Epithelial cell of proximal tubule (primary cell): ENCODE results near the gene MC1R. TPM values are rescaled to one million over a fixed set of nuclear protein-coding genes. Genes with fewer than 3 reads are reported as not detected.
"Not testable (repeated sequence)": the region's sequence is repeated elsewhere in the genome, so short reads cannot be mapped to it uniquely, and the experiment has no call there.

Experiments used
- DNase-seq: peaks from one replicate; pipeline ENCODE4 v3.0.0-alpha.2; 2011; ENCODE audit warnings: low read depth
- H3K4me3 ChIP-seq: 2 replicates; pipeline ENCODE4 v1.5.1; 2011; ENCODE audit warnings: low read depth, mild to moderate bottlenecking, low read length
- CTCF ChIP-seq: conservative IDR thresholded peaks from 2 replicates; pipeline ENCODE4 v1.5.1; 2012; ENCODE audit warnings: low read depth, mild to moderate bottlenecking, low read length
- total RNA-seq: library from RNA; depleted of rRNA; stranded (reverse); fragments of >200 nt; gene quantifications from 2 replicates; pipeline ENCODE4 v1.2.3, GENCODE V29; 2015

Gene MC1R
- total RNA-seq, 1 donor from 2014 or later = 2.5 TPM

DNA sequence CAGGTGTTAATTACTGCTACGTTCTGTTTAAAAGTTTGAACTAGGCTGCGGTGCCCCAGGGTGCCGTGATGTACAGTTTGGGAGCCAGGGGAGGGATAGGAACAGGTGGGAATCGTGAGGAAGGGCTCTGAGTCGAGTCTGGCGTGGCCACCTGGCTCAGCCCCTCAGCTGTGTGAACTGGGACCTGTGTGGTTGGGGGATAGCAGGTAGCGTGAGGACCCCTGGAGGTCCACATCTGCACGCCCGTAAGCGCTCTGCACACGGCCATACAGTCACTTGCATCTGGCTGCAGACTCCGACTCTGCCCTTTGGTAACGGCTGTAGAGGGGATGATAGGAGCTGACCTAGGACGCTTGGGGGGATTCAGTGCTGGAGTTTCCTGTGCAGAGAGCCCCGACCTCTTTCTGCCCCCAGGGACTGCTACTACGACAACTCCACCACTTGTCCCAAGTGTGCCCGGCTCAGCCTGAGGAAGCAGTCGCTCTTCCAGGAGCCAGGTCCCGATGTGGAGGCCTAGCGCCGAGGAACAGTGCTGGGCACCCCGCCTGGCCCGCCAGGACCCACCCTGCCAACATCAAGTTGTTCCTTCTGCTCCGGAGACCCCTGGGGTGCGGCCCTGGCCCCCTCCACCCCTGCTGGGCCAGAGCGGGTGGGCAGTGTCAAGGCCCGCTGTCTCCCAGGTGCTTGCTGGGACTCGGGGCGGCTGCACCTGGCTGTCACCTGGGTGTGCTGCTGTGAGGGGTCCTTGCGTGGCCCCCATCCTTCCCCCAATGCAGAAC lies 47.0 kb downstream of the MC1R start:
- no peak overlapping the region for H3K4me3 ChIP-seq
- no peak for DNase-seq
- TF ChIP-seq CTCF = no peak

DNA sequence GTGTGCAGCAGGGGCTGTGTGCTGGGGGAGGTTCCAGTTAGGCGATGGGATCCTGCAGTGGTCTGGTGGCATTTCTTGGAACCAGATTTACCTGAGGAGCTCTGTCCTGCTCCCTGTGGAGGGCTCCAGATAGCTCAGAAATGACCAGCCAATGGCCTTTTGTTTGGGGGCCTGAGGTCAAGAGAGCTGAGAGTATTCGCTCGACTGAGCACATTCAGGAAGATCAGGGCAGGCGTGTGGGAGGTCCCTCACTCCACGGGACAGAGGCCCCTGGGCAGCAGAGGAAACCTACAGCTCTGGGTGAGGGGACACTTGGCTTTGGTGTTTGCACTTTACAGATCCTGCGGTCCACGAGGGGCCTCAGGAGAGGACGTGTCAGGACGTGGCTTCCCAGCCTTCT lies 48.1 kb downstream of the MC1R start:
- no peak for TF ChIP-seq CTCF
- DNase-seq = no peak
- no peak overlapping the region for H3K4me3 ChIP-seq

DNA sequence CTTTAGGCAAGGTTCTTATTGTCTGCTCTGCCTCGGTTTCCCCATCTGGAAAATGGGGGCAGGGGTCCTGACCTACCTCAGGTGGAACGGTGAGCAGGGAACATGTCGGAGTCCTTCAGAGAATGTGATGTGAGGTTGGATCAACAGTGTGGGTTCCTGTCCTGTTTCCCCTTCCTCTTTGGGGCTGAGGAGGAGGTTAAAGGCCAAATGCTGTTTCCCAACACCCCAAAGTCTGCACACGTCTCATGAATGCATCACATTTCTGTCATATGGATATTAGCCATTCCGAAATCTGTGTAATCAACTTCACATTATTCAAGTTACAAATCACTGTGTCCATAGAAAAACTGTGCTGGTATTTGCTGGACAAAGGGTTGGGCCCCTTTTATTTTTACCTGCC lies 48.8 kb downstream of the MC1R start:
- H3K4me3 ChIP-seq, DNase-seq: not testable (repeated sequence)

GRCh38 chr16:89968074-89968473 lies 49.4 kb downstream of the MC1R start:
- H3K4me3 ChIP-seq, DNase-seq: not testable (repeated sequence)

- H3K4me3 ChIP-seq = no peak overlapping the region
- no peak for TF ChIP-seq CTCF
- no peak for DNase-seq
Measured at GRCh38 chr16:89969741-89970410, 51.2 kb downstream of the MC1R start.

Other genes starting within 250 kb of the MC1R start
- 35.1 and 57.2 TPM in 2 replicates for gene CDK10, start 232.2 kb upstream of the MC1R start, total RNA-seq
- gene SPATA2L, start 217.2 kb upstream of the MC1R start, total RNA-seq = 16.5 and 39.3 TPM in 2 replicates
- gene VPS9D1, start 198.0 kb upstream of the MC1R start, total RNA-seq = 3.8 and 11.4 TPM in 2 replicates
- 10.1 and 21.6 TPM in 2 replicates for gene ZNF276, start 197.3 kb upstream of the MC1R start, total RNA-seq
- 22.1 and 34.6 TPM in 2 replicates for gene FANCA, start 102.2 kb upstream of the MC1R start, total RNA-seq
- gene SPIRE2, start 90.4 kb upstream of the MC1R start, total RNA-seq = 2.8 and 3.5 TPM in 2 replicates
- 118 and 192 TPM in 2 replicates for gene TCF25, start 45.3 kb upstream of the MC1R start, total RNA-seq
- gene TUBB3, start 4.5 kb downstream of the MC1R start, total RNA-seq = 833 and 996 TPM in 2 replicates
- 113 and 125 TPM in 2 replicates for gene DEF8, start 29.9 kb downstream of the MC1R start, total RNA-seq
- 33.1 and 40.7 TPM in 2 replicates for gene DBNDD1, start 100.6 kb downstream of the MC1R start, total RNA-seq
- not detected in 2 replicates for gene PRDM7, start 158.5 kb downstream of the MC1R start, total RNA-seq